ENCODE measurements around the gene POLE.

DNA sequence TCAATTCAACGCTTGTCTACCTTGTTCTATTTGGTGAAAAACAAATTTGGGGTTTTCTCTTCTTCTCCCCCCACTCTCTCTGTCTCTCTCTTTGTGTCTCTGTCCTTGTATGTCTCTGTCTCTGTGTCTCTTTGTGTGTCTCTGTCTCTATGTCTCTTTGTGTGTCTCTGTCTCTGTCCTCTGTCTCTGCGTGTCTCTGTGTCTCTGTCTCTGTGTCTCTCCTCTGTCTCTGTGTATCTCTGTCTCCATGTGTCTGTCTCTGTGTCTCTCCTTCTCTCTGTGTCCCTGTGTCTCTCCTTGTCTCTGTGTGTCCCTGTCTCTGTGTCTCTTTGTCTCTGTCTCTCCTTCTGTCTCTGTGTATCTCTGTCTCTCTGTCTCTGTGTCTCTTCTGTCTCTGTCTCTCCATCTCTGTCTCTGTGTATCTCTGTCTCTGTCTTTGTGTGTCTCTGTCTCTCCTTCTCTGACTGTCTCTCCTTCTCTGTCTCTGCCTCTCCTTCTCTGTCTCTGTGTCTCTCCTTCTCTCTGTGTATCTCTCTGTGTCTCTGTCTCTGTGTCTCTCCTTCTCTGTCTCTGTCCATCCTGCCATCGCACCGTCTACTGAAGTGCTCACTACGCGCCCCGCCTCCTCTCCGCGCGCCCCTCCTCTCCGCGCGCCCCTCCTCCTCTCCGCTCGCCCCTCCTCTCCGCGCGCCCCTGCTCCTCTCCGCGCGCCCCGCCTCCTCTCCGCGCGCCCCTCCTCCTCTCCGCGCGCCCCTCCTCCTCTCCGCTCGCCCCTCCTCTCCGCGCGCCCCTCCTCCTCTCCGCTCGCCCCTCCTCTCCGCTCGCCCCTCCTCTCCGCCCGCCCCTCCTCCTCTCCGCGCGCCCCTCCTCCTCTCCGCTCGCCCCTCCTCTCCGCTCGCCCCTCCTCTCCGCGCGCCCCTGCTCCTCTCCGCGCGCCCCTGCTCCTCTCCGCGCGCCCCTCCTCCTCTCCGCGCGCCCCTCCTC lies 89.5 kb downstream of the POLE start:
- no peak for TF ChIP-seq CTCF (IDR thresholded peaks at IDR 0.05)
- TF ChIP-seq POLR2A (IDR thresholded peaks at IDR 0.05), result no peak

All from body of pancreas (tissue), 4 donors.